HG02610 (cell line): ENCODE results near the gene PTPRN2.

ENCODE experiments used
- ATAC-seq: cut with Tn5 transposase; IDR thresholded peaks from one replicate; pipeline ENCODE4 v1.9.1; 2021; ENCODE audit warnings: mild to moderate bottlenecking, moderate library complexity; ENCODE audit not compliant: unreplicated experiment

Gene PTPRN2

DNA sequence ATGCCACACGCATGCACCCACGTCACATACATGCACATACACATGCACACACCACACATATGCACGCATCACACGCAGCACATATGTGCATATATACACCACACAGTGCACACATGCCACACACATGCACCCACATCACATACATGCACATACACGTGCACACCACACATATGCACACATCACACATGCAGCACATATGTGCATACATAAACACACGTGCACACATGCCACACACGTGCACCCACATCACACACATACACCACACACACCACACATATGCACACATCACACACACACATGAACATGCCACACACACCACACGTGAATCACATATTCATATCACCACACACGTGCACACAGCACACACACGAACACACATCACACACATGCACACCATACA is 338.8 kb downstream of the PTPRN2 start:
- ATAC-seq = no peak

GRCh38 chr7:158247758-158248487 is 339.7 kb downstream of the PTPRN2 start:
- no peak for ATAC-seq

DNA sequence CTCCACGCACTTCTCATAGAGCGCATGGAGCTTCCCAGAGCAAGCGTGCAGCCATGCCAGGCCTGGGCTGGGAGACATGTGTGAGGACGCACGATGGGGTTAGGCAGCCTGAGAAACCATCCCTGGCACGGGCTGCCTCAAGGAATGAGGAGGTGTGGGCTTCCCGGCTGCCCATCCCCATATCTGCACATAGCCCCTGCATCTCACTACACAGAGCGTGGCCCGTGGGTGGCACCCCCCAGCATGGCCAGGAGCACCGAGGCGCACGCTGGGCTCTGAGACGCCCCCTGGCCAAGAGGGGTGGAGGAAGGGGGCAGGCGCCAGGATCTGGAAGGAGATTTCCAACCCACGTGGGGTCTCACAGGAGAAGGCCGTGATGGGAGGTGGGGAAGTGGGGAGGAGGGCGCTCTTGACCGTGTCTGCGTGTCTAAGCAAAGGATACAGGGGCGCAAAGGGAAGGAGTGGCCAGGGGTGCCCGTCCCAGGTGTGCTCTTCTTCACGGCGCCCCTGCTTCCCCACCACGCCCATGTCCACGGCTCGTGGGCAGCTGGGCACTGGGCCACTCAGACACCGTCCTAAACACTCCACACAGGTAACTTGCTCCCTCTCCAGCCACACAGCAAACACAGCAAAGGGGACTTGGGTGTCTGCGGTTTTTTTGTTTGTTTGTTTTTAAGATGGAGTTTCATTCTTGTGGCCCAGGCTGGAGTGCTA is 340.5 kb downstream of the PTPRN2 start:
- no peak for ATAC-seq

GRCh38 chr7:158246272-158246959 is 341.2 kb downstream of the PTPRN2 start:
- ATAC-seq = no peak

GRCh38 chr7:158245724-158246041 is 341.9 kb downstream of the PTPRN2 start:
- ATAC-seq = no peak

DNA sequence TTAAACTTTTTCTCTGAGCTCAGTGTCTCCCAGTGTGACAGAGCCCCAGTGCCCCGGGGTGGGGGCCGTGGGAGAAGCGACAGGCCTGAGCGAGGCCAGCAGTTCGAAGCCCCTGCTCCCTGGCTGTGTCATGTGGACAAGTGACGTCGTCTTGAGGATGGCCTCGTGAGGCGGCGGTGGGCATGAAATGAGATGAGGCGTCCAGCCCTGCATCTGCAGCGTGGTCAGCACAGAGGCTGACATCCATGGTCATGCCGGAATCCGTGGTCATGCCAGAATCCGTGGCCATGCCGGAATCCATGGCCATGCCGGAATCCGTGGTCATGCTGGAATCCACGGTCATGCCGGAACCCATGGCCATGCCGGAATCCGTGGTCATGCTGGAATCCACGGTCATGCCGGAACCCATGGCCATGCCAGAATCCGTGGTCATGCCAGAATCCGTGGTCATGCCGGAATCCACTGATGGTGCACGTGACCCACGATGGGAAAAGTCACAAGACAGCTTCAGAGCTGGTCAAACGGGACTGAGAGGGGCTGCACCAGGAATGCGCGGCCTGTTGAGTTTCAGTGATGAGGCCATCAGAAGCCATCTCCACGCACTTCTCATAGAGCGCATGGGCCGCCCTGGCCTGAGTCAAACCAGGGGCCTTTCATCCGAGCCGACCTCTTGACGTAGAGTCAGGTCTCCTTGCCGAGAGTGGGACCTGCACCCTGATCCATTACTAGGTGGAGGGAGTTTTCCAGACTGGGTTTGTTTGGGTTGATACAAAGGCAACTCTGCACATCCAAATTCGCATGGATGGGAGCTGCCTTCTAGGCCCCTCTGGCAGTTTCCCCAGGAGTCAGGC is 342.5 kb downstream of the PTPRN2 start:
- ATAC-seq = no peak

GRCh38 chr7:158244430-158244829 is 343.2 kb downstream of the PTPRN2 start:
- ATAC-seq = no peak

DNA sequence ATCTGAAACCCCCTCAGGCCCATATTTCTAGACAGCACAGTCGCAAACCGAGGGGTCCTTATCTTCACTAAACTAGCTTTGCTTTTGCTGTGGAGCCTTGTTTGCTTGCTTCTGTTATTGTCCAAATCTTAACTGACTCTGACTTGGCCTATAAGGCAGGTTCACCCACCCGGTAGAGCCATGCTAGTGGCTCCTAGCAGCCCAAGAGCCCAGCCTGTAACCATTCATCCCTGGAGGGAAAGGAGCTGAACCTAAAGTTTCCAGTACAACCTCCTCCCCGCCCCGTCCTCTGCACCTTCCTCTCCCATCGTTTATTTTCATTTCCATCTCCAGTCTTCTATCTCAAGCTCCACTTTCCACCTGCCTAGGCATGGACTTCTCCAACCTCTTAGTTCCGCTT is 345.7 kb downstream of the PTPRN2 start:
- no peak for ATAC-seq

GRCh38 chr7:158240801-158241200 is 346.8 kb downstream of the PTPRN2 start:
- ATAC-seq = no peak

DNA sequence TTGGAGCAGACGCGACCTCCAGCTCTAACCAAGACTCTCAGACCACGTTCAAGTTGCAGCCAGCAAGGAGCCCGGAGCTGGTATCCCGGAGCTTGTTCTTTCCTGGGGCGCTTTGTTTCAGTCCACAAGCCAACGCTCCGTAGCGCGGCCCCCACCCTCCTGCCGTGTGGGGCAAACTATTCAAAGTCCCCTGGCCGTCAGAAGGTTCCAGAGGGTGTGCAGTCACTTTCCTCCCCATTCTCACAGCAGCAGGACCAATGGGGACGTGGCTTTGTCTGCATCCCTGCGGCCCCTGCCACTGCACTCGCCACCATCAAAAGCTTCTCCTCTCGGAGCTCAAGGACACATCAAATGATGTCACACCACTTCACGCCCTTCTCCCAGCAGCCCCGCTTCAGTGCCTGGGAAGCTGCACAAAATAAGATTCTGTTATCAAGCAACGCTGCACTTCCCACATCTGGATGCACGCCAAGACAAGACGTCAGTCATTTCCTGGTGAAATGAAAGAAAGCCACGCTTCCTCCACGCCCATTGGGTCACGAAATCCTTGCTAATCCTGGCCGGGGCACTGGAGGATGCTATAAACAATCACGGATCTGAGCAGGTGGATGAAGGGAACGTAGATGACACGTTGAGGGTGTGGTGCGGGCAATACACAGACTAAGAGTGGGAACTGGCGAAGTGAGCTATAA is 348.2 kb downstream of the PTPRN2 start:
- no peak for ATAC-seq

DNA sequence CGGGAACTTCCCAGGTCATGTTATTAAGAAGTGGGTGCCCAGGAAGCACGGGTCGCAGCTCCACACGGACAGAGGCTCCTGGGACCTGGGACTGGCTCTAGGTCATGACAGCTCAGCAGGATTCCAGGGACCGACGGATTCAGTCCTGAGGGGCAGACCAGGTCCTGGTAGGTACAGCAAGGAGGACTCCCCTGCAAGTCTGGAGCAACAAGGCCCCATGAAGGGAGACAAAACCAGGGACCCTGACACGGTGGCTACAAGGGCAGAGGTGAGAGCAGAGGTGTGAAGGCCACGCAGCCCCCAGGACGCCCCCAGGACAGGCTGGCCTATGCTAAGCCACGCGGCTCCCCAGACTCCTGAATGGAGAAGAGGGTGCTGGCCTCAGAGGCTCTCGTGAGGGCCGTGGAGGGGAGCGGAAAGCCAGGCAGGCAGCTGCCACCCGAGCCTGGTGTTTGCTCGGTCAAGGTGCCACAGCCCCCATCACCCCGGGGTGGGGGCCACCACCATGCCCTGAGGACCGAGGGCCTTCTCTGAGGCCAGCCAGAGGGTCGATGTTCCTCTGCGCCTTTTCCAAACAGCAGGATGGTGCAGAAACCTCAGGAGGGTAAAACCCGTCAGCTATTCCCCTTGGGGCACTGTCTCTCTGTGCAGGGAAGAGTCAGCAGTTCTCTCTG is 348.9 kb downstream of the PTPRN2 start:
- ATAC-seq = no peak

DNA sequence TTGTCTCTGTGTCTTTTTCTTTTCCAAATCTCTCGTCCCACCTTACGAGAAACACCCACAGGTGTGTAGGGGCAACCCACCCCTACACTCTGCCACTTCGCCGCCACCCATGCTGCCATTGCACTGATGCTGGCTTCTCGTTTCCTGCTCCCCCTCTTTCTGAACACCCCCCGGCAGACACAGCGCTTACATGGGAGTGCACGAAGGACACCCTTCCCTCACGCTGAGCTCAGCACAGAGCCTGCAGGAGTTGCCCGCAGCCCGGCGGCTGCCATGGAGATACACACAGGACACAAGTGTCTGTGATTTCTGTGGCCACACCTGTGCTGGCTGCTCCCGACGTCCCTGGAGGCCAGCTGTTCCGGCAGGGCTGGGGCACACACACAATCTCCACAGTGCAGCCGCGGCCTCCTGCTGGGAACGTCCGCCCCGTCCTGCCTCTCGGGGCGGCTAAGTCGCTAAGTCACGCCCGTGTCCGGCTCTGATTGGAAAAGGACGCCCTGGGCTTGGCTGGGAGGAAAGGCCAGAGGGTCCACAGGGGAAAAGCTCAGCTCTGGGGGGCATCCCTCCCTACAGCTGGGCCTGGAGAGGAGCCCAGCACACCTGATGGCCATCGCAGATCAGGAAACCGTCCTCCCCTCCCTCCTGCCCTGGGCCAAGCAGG is 349.8 kb downstream of the PTPRN2 start:
- ATAC-seq = no peak

- no peak for ATAC-seq
These were observed 351.2 kb downstream of the PTPRN2 start for GRCh38 chr7:158236400-158236799.

GRCh38 chr7:158235862-158236261 is 351.8 kb downstream of the PTPRN2 start:
- ATAC-seq = no peak

- ATAC-seq = no peak
These were observed 357.7 kb downstream of the PTPRN2 start for GRCh38 chr7:158229945-158230344.

- no peak for ATAC-seq
These were observed 358.6 kb downstream of the PTPRN2 start for GRCh38 chr7:158228986-158229385.

DNA sequence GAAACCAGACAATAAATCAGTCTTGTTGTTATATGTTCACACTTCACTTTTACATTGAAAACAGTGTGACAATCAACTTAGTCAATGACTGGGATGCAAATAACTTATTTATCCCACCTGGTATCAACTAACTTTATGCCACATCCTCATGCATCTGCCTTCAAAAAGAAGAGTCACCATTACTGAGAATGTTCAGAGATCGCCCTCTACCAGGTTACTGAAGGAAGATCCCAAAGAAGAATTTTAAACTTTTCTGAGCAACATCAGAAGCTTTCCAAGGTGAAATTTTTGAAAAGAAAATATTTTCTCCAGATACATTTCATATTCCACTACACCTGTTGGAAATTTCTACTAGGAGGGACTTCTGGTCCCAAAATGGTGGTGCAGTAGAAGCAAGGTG is 359.5 kb downstream of the PTPRN2 start:
- ATAC-seq = no peak

DNA sequence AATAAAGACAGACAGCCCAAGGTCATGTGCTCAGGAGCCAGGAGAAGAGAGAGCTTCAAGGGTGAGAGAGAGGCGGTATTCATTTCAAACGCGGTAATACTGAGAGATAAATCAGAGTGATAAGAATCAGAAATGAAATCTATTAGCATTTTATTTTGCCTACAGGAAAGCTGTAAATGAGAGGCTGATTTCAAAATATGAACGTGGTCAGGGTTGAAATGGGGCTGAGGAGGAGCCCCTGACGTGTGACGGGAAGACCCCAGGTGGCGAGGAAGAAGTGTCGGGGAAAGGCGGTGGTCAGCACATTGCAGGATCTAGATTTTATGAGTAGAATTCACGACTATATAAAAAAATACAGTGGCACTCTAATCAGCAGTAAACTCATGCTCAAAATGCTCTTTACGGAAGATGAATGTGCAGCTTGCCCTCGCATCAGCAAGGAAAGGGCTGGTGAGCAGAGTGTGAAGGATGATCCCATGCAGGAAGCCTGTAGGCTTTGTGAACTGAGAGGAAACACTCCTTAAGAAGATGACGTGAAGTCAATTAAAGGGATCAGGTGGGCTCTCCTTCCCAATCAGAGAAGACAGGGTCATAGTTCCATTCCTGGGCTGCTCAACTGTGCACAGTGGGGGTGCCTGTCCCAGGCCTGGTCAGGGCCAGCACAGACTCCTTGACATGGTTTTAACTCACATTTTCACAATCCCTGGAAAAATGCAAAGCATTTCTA is 360.2 kb downstream of the PTPRN2 start:
- ATAC-seq = no peak

GRCh38 chr7:158216198-158216597 is 371.4 kb downstream of the PTPRN2 start:
- no peak for ATAC-seq
